Keratinocyte (primary cell): ENCODE data around the gene KIAA0408. TPM values are rescaled to one million over a fixed set of nuclear protein-coding genes. Genes with fewer than 3 reads are reported as not detected.

Source experiments
- DNase-seq: peaks from one replicate; pipeline ENCODE4 v3.0.0-alpha.2; 2011; ENCODE audit warnings: low read depth, missing footprints, low spot score
- FAIRE-seq: peaks from 2 replicates; lab custom pipeline; 2011; peaks lifted over from hg19 to GRCh38; lab: Jason Lieb, UNC
- H2AFZ ChIP-seq: 2 replicates; pipeline ENCODE4 v1.6.0; 2012; ENCODE audit warnings: low read length, control low read depth, inconsistent platforms; ENCODE audit not compliant: control insufficient read depth
- H3K27ac ChIP-seq: 2 replicates; pipeline ENCODE4 v1.5.1; 2011; ENCODE audit warnings: low read length; ENCODE audit not compliant: control insufficient read depth, insufficient read depth
- H3K27me3 ChIP-seq: 3 replicates; pipeline ENCODE4 v1.6.0; 2011; ENCODE audit warnings: low read length; ENCODE audit not compliant: control insufficient read depth, insufficient read depth; ENCODE audit errors: extremely low read depth
- H3K36me3 ChIP-seq, 2 experiments: 2 replicates in 1 of 2; 3 replicates in 1 of 2; pipeline ENCODE4 v1.5.1; 2011; ENCODE audit warnings: low read length in 2 of 2, mild to moderate bottlenecking in 1 of 2; ENCODE audit not compliant: control insufficient read depth in 2 of 2, insufficient read depth in 2 of 2; ENCODE audit errors: extremely low read depth in 1 of 2
- H3K4me1 ChIP-seq: 3 replicates; pipeline ENCODE4 v1.5.1; 2011; ENCODE audit warnings: low read length; ENCODE audit not compliant: control insufficient read depth, insufficient read depth; ENCODE audit errors: extremely low read depth
- H3K4me2 ChIP-seq: 3 replicates; pipeline ENCODE4 v1.6.0; 2011; ENCODE audit warnings: low read depth, low read length; ENCODE audit not compliant: control insufficient read depth, insufficient read depth; ENCODE audit errors: extremely low read depth
- H3K4me3 ChIP-seq, 3 experiments: fragments of 200-600 bp in 1 of 3; sonication (generic) in 1 of 3; 2 replicates in 2 of 3; 3 replicates in 1 of 3; pipeline ENCODE4 v1.5.1; 2011 to 2016; ENCODE audit warnings: low read length in 3 of 3, mild to moderate bottlenecking in 3 of 3, control low read depth in 2 of 3, inconsistent platforms in 1 of 3, low read depth in 1 of 3, mixed read lengths in 1 of 3, mixed run types in 1 of 3, moderate library complexity in 1 of 3; ENCODE audit not compliant: control insufficient read depth in 2 of 3, insufficient read depth in 2 of 3; ENCODE audit errors: extremely low read depth in 1 of 3
- H3K79me2 ChIP-seq: 2 replicates; pipeline ENCODE4 v1.6.0; 2012; ENCODE audit warnings: low read length; ENCODE audit not compliant: control insufficient read depth, insufficient read depth
- H3K9ac ChIP-seq: 3 replicates; pipeline ENCODE4 v1.6.0; 2011; ENCODE audit warnings: low read length; ENCODE audit not compliant: control insufficient read depth, insufficient read depth; ENCODE audit errors: extremely low read depth
- H3K9me1 ChIP-seq: 3 replicates; pipeline ENCODE4 v1.6.0; 2011; ENCODE audit warnings: low read length; ENCODE audit not compliant: control insufficient read depth, insufficient read depth; ENCODE audit errors: extremely low read depth
- H3K9me3 ChIP-seq: 2 replicates; pipeline ENCODE4 v1.5.1; 2012; ENCODE audit warnings: low read depth, low read length; ENCODE audit not compliant: control insufficient read depth
- H4K20me1 ChIP-seq: 3 replicates; pipeline ENCODE4 v1.6.0; 2011; ENCODE audit warnings: low read length; ENCODE audit not compliant: control insufficient read depth, insufficient read depth; ENCODE audit errors: extremely low read depth
- CTCF ChIP-seq, 3 experiments: IDR thresholded peaks in 1 of 3; conservative IDR thresholded peaks in 1 of 3; optimal IDR thresholded peaks in 1 of 3; 2 replicates in 2 of 3; 3 replicates in 1 of 3; pipeline versions ENCODE3 to v1.5.1; 2011; ENCODE audit warnings: low read length in 3 of 3, mild to moderate bottlenecking in 3 of 3, moderate library complexity in 2 of 3, control low read depth in 1 of 3, inconsistent platforms in 1 of 3; ENCODE audit not compliant: insufficient read depth in 2 of 3; ENCODE audit errors: extremely low read depth in 1 of 3
- EZH2 ChIP-seq: IDR thresholded peaks from one replicate; pipeline ENCODE4 v1.6.1; 2012; ENCODE audit warnings: inconsistent platforms, mild to moderate bottlenecking, low read length, moderate library complexity
- dilution Hi-C: fragments of 300-500 bp; cut with MboI; formaldehyde crosslinking; loops from one replicate; pipeline ENCODE4 v1.7.0; 2020; ENCODE audit warnings: low sequenced_read_pairs; ENCODE audit not compliant: extremely low pct_ligation_motif_present
- polyA plus RNA-seq, 5 experiments: library from polyadenylated mRNA; depleted of rRNA in 3 of 5; stranded (reverse) in 3 of 5; stranded (forward) in 1 of 5; unstranded in 1 of 5; fragments of >200 nt; gene quantifications; 1 replicate in 1 of 5; 2 replicates in 3 of 5; 3 replicates in 1 of 5; pipeline versions ENCODE4 v1.2.1 to v1.2.3, GENCODE V29; 2011 to 2012; ENCODE audit warnings: missing spikeins in 2 of 5, low read depth in 1 of 5, low replicate concordance in 1 of 5

The KIAA0408 gene
- polyA plus RNA-seq, 1 donor (not counting 4 experiments of a cell fraction or from before 2014, with no cell fraction given): 0.12 TPM

- DNase-seq (no peak), FAIRE-seq (no peak)
- no peaks in the 10 kb centered on the region for H3K79me2 ChIP-seq
- H3K4me3 ChIP-seq: no peak overlapping the region
- H3K4me2 ChIP-seq: no peak overlapping the region
- H2AFZ ChIP-seq: no peak overlapping the region
- H3K4me1 ChIP-seq: no peaks in the 10 kb centered on the region
- H3K9me1 ChIP-seq: no peaks in the 10 kb centered on the region
- H3K9ac ChIP-seq: no peak overlapping the region
- H3K27me3 ChIP-seq: no peaks in the 10 kb centered on the region
- TF ChIP-seq CTCF (optimal IDR thresholded peaks at IDR 0.05 in 1 of 3, IDR thresholded peaks at IDR 0.05 in 1 of 3, conservative IDR thresholded peaks at IDR 0.05 in 1 of 3; ENCODE audit: extremely low read depth in 1 of 3, insufficient read depth in 2 of 3, low read length in 3 of 3) (no peak), EZH2 (no peak)
- no peaks in the 10 kb centered on the region for H3K36me3 ChIP-seq
- no peaks in the 10 kb centered on the region for H3K9me3 ChIP-seq
- no peaks in the 10 kb centered on the region for H4K20me1 ChIP-seq
- dilution Hi-C loops: no loop called here
- H3K27ac ChIP-seq: no peak overlapping the region
Measured at GRCh38 chr6:127463056-127463455, 3.9 kb upstream of the KIAA0408 start.

GRCh38 chr6:127462376-127462775 lies 3.2 kb upstream of the KIAA0408 start:
- H3K9me1 ChIP-seq: no peaks in the 10 kb centered on the region
- no peaks in the 10 kb centered on the region for H3K79me2 ChIP-seq
- no peaks in the 10 kb centered on the region for H3K9me3 ChIP-seq
- TF ChIP-seq CTCF (optimal IDR thresholded peaks at IDR 0.05 in 1 of 3, IDR thresholded peaks at IDR 0.05 in 1 of 3, conservative IDR thresholded peaks at IDR 0.05 in 1 of 3; ENCODE audit: extremely low read depth in 1 of 3, insufficient read depth in 2 of 3, low read length in 3 of 3) (peak in 1 of 3 experiments; percentile 2), EZH2 (no peak)
- no peaks in the 10 kb centered on the region for H3K4me1 ChIP-seq
- H3K27ac ChIP-seq: no peak overlapping the region
- no peak for FAIRE-seq
- no peak overlapping the region for H3K4me3 ChIP-seq
- no peak overlapping the region for H3K4me2 ChIP-seq
- H3K36me3 ChIP-seq: no peaks in the 10 kb centered on the region
- H3K9ac ChIP-seq: no peak overlapping the region
- no peaks in the 10 kb centered on the region for H4K20me1 ChIP-seq
- no peak overlapping the region for H2AFZ ChIP-seq
- DNase-seq: no peak
- H3K27me3 ChIP-seq: no peaks in the 10 kb centered on the region
- dilution Hi-C loops: no loop called here
